Liver (tissue), 9 donors: ENCODE results near the gene FLYWCH2. TPM values are rescaled to one million over a fixed set of nuclear protein-coding genes. Genes with fewer than 3 reads are reported as not detected.
"Not testable (repeated sequence)": the region's sequence is repeated elsewhere in the genome, so short reads cannot be mapped to it uniquely, and the experiment has no call there.

Experiments used
- DNase-seq: peaks from one replicate; pipeline ENCODE4 v3.0.0-alpha.2; 2017; ENCODE audit warnings: low spot score
- H3K27ac ChIP-seq, 2 donors: one replicate each; pipeline ENCODE4 v1.7.0; 2013; ENCODE audit warnings: inconsistent platforms in 2 of 2, low read length in 2 of 2, control low read depth in 1 of 2, low read depth in 1 of 2, mild to moderate bottlenecking in 1 of 2
- H3K27me3 ChIP-seq, 4 donors: one replicate each; pipeline versions ENCODE4 v1.6.1 to v1.7.0; 2013; ENCODE audit warnings: low read length in 3 of 4, inconsistent platforms in 1 of 4, mild to moderate bottlenecking in 1 of 4, moderate library complexity in 1 of 4; ENCODE audit not compliant: control insufficient read depth in 4 of 4, insufficient read depth in 4 of 4
- H3K36me3 ChIP-seq, 4 donors: one replicate each; pipeline versions ENCODE4 v1.6.1 to v1.7.0; 2013; ENCODE audit warnings: low read length in 3 of 4, mild to moderate bottlenecking in 3 of 4, low read depth in 1 of 4, moderate library complexity in 1 of 4; ENCODE audit not compliant: control insufficient read depth in 4 of 4, insufficient read depth in 3 of 4
- H3K4me1 ChIP-seq, 4 donors: one replicate each; pipeline versions ENCODE4 v1.6.1 to v1.7.0; 2013; ENCODE audit warnings: low read length in 3 of 4, mild to moderate bottlenecking in 3 of 4, moderate library complexity in 1 of 4; ENCODE audit not compliant: control insufficient read depth in 4 of 4, insufficient read depth in 4 of 4
- H3K4me3 ChIP-seq, 3 donors: one replicate each; pipeline versions ENCODE4 v1.6.1 to v1.7.0; 2013; ENCODE audit warnings: low read length in 3 of 3, control low read depth in 1 of 3, low read depth in 1 of 3, mild to moderate bottlenecking in 1 of 3
- H3K9ac ChIP-seq, 2 donors: one replicate each; pipeline ENCODE4 v1.7.0; 2013; ENCODE audit warnings: low read length in 2 of 2, mild to moderate bottlenecking in 2 of 2, moderate library complexity in 2 of 2, control low read depth in 1 of 2, low read depth in 1 of 2
- H3K9me3 ChIP-seq, 4 donors: one replicate each; pipeline versions ENCODE4 v1.6.1 to v1.7.0; 2013; ENCODE audit warnings: low read length in 3 of 4; ENCODE audit not compliant: control insufficient read depth in 4 of 4
- ATF3 ChIP-seq: IDR thresholded peaks from 2 replicates; pipeline ENCODE4 v1.6.1; 2016; ENCODE audit warnings: antibody characterized with exemption
- CTCF ChIP-seq: fragments of 150-350 bp; IDR thresholded peaks from 2 replicates; pipeline ENCODE4 v1.5.1; 2017; ENCODE audit warnings: improper control_type of control experiment, low read depth, low read length; ENCODE audit not compliant: missing input control
- EGR1 ChIP-seq, 2 donors: IDR thresholded peaks; 2 replicates each; pipeline ENCODE4 v1.6.1; 2016 to 2018; ENCODE audit warnings: antibody characterized with exemption in 2 of 2, low read depth in 2 of 2
- FOXA1 ChIP-seq: IDR thresholded peaks from 2 replicates; pipeline ENCODE4 v1.6.1; 2016; ENCODE audit warnings: antibody characterized with exemption
- FOXA2 ChIP-seq: IDR thresholded peaks from 2 replicates; pipeline ENCODE4 v1.6.1; 2016; ENCODE audit warnings: antibody characterized with exemption
- GABPA ChIP-seq, 2 donors: IDR thresholded peaks in 1 of 2; conservative IDR thresholded peaks in 1 of 2; 2 replicates each; pipeline ENCODE4 v1.6.1; 2016; ENCODE audit warnings: antibody characterized with exemption in 2 of 2, mild to moderate bottlenecking in 1 of 2, moderate library complexity in 1 of 2
- HNF4A ChIP-seq, 2 donors: conservative IDR thresholded peaks; 2 replicates each; pipeline ENCODE4 v1.6.1; 2016; ENCODE audit warnings: antibody characterized with exemption in 2 of 2, mild to moderate bottlenecking in 2 of 2
- HNF4G ChIP-seq: IDR thresholded peaks from 2 replicates; pipeline ENCODE4 v1.6.1; 2016; ENCODE audit warnings: antibody characterized with exemption
- JUND ChIP-seq, 2 donors: IDR thresholded peaks; 2 replicates each; pipeline ENCODE4 v1.6.1; 2016; ENCODE audit warnings: antibody characterized with exemption in 2 of 2
- MAX ChIP-seq: IDR thresholded peaks from 2 replicates; pipeline ENCODE4 v1.6.1; 2016; ENCODE audit warnings: antibody characterized with exemption
- NR2F2 ChIP-seq: IDR thresholded peaks from 2 replicates; pipeline ENCODE4 v1.6.1; 2016; ENCODE audit warnings: antibody characterized with exemption
- RAD21 ChIP-seq, 2 donors: IDR thresholded peaks; 2 replicates each; pipeline ENCODE4 v1.6.1; 2016; ENCODE audit warnings: antibody characterized with exemption in 2 of 2, mild to moderate bottlenecking in 2 of 2
- REST ChIP-seq: IDR thresholded peaks from 2 replicates; pipeline ENCODE4 v1.6.1; 2016; ENCODE audit warnings: antibody characterized with exemption, mild to moderate bottlenecking
- RXRA ChIP-seq, 2 donors: IDR thresholded peaks; 2 replicates each; pipeline ENCODE4 v1.6.1; 2017 to 2018; ENCODE audit warnings: antibody characterized with exemption in 2 of 2, mild to moderate bottlenecking in 1 of 2
- SP1 ChIP-seq: IDR thresholded peaks from 2 replicates; pipeline ENCODE4 v1.6.1; 2018; ENCODE audit warnings: antibody characterized with exemption, mild to moderate bottlenecking
- TAF1 ChIP-seq: conservative IDR thresholded peaks from 2 replicates; pipeline ENCODE4 v1.6.1; 2016; ENCODE audit warnings: antibody characterized with exemption, mild to moderate bottlenecking
- YY1 ChIP-seq: IDR thresholded peaks from 2 replicates; pipeline ENCODE4 v1.6.1; 2016; ENCODE audit warnings: antibody characterized with exemption, mild to moderate bottlenecking
- ZBTB33 ChIP-seq: IDR thresholded peaks from 2 replicates; pipeline ENCODE4 v1.6.1; 2016; ENCODE audit warnings: antibody characterized with exemption
- WGBS: extraction: QIAGEN DNeasy Blood & Tissue Kit; methylation state at CpG from one replicate; pipeline ENCODE4 v1.1.7; 2013; 5-methylcytosine and 5-hydroxymethylcytosine counted together
- polyA plus RNA-seq, 2 donors: library from polyadenylated mRNA; stranded (reverse) in 1 of 2; unstranded in 1 of 2; fragments of 200-250 nt in 1 of 2; fragments of >200 nt in 1 of 2; fragmentation: Nextera tagmentation in 1 of 2; extraction: Ambion mirVana in 1 of 2; gene quantifications; one replicate each; pipeline versions ENCODE4 v1.2.1 to v1.2.3, GENCODE V29; 2013 to 2015
- total RNA-seq, 2 donors: library from RNA; depleted of rRNA; stranded (reverse); fragments of >200 nt; gene quantifications; one replicate each; pipeline ENCODE4 v1.2.3, GENCODE V29; 2014
- donor health status: healthy.
- donor health status: healthy.
- donor health status: healthy.
- donor health status: healthy.
- donor health status: healthy.

FLYWCH2 gene
- total and polyA plus RNA-seq, 4 donors: 4.9 to 21.0 (median 8.6) TPM

- H3K27ac ChIP-seq, DNase-seq, H3K9me3 ChIP-seq, H3K27me3 ChIP-seq, H3K4me1 ChIP-seq, H3K4me3 ChIP-seq, H3K9ac ChIP-seq: not testable (repeated sequence)
- 95% methylated on average over 13 of the region's 13 CpGs for WGBS
- peaks cover 0 to 33% (median 17%) of the 10 kb centered on the region in 4 donors for H3K36me3 ChIP-seq
Observed at GRCh38 chr16:2931231-2931914, 48.4 kb downstream of the FLYWCH2 start.

- WGBS: 96% methylated on average over 30 of the region's 30 CpGs
- Histone ChIP-seq H3K36me3 (peaks cover 2 to 43% (median 17%) of the 10 kb centered on the region in 4 donors), H3K4me3 (no peak overlapping the region), H3K9me3 (no peaks in the 10 kb centered on the region), H3K4me1 (no peaks in the 10 kb centered on the region), H3K9ac (no peak overlapping the region), H3K27ac (no peak overlapping the region), H3K27me3 (no peaks in the 10 kb centered on the region)
- no peak for DNase-seq
- no peak for TF ChIP-seq CTCF
- TF ChIP-seq GABPA (IDR thresholded peaks at IDR 0.05 in 1 of 2, conservative IDR thresholded peaks at IDR 0.05 in 1 of 2): no peak
- no peak for TF ChIP-seq FOXA1
- TF ChIP-seq FOXA2: no peak
- TF ChIP-seq RXRA (IDR thresholded peaks at IDR 0.05): no peak
- TF ChIP-seq TAF1: no peak
- TF ChIP-seq JUND (IDR thresholded peaks at IDR 0.05): no peak
- no peak for TF ChIP-seq HNF4A (conservative IDR thresholded peaks at IDR 0.05)
- TF ChIP-seq REST: no peak
- TF ChIP-seq EGR1 (IDR thresholded peaks at IDR 0.05; ENCODE audit: low read depth in 2 of 2): no peak
- no peak for TF ChIP-seq ZBTB33
- TF ChIP-seq YY1: no peak
- no peak for TF ChIP-seq HNF4G
- TF ChIP-seq SP1: no peak
- TF ChIP-seq NR2F2: no peak
- no peak for TF ChIP-seq RAD21 (IDR thresholded peaks at IDR 0.05)
- no peak for TF ChIP-seq ATF3
- no peak for TF ChIP-seq MAX
Observed at GRCh38 chr16:2933136-2933535, 50.1 kb downstream of the FLYWCH2 start.
